ENCODE data around the gene AMH.

GRCh38 chr19:2228157-2229030 is 20.7 kb upstream of the AMH start:
- TF ChIP-seq CTCF (IDR thresholded peaks at IDR 0.05), result no peak
- TF ChIP-seq SIN3A (IDR thresholded peaks at IDR 0.05; ENCODE audit: borderline replicate concordance, insufficient read depth, low read depth, low read length), result no peak
- no peak for TF ChIP-seq REST (IDR thresholded peaks at IDR 0.05; ENCODE audit: insufficient read depth in 1 of 2, low read depth in 2 of 2, low read length in 1 of 2)
- no peak for TF ChIP-seq TCF7L2 (IDR thresholded peaks at IDR 0.05; ENCODE audit: low read depth, low read length)
